Upper lobe of left lung (tissue), 4 donors: ENCODE data around the gene PNPLA7.

Source experiments
- EP300 ChIP-seq, 4 donors: sonication (generic); formaldehyde crosslinking; IDR thresholded peaks; one replicate each; pipeline ENCODE4 v1.5.1; 2017; ENCODE audit warnings: antibody characterized with exemption in 4 of 4, control low read depth in 2 of 4
- POLR2A ChIP-seq, 4 donors: fragments of 450-650 bp; IDR thresholded peaks; one replicate each; pipeline ENCODE4 v1.5.1; 2016 to 2017; ENCODE audit warnings: antibody characterized with exemption in 4 of 4, mild to moderate bottlenecking in 2 of 4
- TF ChIP-seq, protein P1 (sequence below), 6 experiments: fragments of 450-650 bp in 4 of 6; fragments of 200-600 bp in 2 of 6; sonication (generic) in 2 of 6; IDR thresholded peaks; one replicate each; pipeline ENCODE4 v1.5.1; 2016 to 2019; ENCODE audit warnings: antibody characterized with exemption in 6 of 6

- TF ChIP-seq, protein P1, sequence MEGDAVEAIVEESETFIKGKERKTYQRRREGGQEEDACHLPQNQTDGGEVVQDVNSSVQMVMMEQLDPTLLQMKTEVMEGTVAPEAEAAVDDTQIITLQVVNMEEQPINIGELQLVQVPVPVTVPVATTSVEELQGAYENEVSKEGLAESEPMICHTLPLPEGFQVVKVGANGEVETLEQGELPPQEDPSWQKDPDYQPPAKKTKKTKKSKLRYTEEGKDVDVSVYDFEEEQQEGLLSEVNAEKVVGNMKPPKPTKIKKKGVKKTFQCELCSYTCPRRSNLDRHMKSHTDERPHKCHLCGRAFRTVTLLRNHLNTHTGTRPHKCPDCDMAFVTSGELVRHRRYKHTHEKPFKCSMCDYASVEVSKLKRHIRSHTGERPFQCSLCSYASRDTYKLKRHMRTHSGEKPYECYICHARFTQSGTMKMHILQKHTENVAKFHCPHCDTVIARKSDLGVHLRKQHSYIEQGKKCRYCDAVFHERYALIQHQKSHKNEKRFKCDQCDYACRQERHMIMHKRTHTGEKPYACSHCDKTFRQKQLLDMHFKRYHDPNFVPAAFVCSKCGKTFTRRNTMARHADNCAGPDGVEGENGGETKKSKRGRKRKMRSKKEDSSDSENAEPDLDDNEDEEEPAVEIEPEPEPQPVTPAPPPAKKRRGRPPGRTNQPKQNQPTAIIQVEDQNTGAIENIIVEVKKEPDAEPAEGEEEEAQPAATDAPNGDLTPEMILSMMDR (IDR thresholded peaks at IDR 0.05): no peak
- peak in 1 of 4 donors; percentile 2 for TF ChIP-seq POLR2A (IDR thresholded peaks at IDR 0.05)
- TF ChIP-seq EP300 (IDR thresholded peaks at IDR 0.05): no peak
Measured at GRCh38 chr9:137552022-137552768, 2.0 kb upstream of the PNPLA7 start.
